ENCODE results near the gene TUBGCP2. TPM values are rescaled to one million over a fixed set of nuclear protein-coding genes. Genes with fewer than 3 reads are reported as not detected.

The TUBGCP2 gene
- total RNA-seq, 1 experiment from 2014 or later = 92.2 TPM

DNA sequence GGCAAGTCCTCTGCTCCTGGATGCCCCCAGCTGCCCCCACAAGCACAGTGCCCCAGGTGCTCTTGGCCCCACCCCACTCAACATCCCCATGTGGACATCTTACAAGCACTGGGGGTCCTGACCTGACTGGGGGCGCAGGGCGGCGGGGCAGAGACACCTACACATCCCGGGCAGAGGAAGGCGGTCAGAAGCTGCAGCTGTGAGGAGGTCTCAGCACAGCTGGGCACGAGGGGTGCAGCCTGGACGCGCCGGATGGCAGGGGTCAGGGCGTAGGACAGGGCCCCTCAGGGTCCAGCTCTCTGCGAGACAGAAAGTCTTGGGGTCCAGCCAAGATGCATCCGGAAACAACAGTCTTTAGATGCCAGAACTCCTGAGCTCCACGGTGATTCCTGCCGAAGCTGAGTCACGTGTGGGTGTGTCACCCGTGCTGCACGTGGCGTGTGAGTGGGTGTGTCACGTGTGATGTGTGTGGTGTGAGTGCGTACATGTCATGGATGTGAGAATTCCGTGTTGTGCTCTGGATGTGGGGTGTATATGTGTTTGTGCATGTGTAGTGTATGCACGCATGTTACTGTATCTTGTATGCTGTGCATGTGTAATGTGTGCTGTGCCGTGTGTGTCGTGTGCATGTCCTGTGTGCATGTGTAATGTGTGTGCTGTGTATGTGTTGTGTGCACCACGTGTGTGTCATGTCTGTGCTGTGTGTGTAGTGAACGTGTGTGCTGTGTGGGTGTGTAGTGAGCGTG, 65.9 kb downstream of the TUBGCP2 start:
- BruUV-seq (replicated peaks) = no TSS peak
- H3K9me3 Mint-ChIP-seq (ENCODE audit: unreplicated experiment) = no peaks in the 10 kb centered on the region
- intact Hi-C loops (cut with micrococcal nuclease; ENCODE audit: unreplicated experiment) = no loop called here
- peaks cover 7% of the 10 kb centered on the region for H3K36me3 Mint-ChIP-seq (ENCODE audit: insufficient read depth, unreplicated experiment)
- Histone ChIP-seq H3K27me3 (replicated peaks; ENCODE audit: control insufficient read depth, insufficient read depth, low read length) (no peaks in the 10 kb centered on the region), H3K9me3 (no peaks in the 10 kb centered on the region), H3K4me1 (peaks cover 44% of the 10 kb centered on the region), H3K36me3 (ENCODE audit: control insufficient read depth, insufficient read depth, low read length) (no peaks in the 10 kb centered on the region), H3K4me3 (ENCODE audit: low read depth, low read length) (no peak overlapping the region)
- peaks cover 9% of the 10 kb centered on the region for H3K4me1 Mint-ChIP-seq (ENCODE audit: low read depth, unreplicated experiment)
- ChIA-PET POLR2A (no interaction called here), CTCF (interaction anchor here (1.1 kb wide), 1 partner anchor 14 kb away, joined by 3 read pairs; no protein-coding TSS in a partner anchor)
- no peak overlapping the region for H3K4me3 Mint-ChIP-seq (ENCODE audit: unreplicated experiment)
- no peak for TF ChIP-seq CTCF (IDR thresholded peaks at IDR 0.05; ENCODE audit: insufficient read depth in 1 of 2, low read depth in 1 of 2, low read length in 1 of 2, severe bottlenecking in 1 of 2, unreplicated experiment in 1 of 2)
- H3K27ac Mint-ChIP-seq (ENCODE audit: unreplicated experiment) = no peak overlapping the region
- no peaks in the 10 kb centered on the region for H3K27me3 Mint-ChIP-seq (ENCODE audit: insufficient read depth, unreplicated experiment)
- DNase-seq = no peak

DNA sequence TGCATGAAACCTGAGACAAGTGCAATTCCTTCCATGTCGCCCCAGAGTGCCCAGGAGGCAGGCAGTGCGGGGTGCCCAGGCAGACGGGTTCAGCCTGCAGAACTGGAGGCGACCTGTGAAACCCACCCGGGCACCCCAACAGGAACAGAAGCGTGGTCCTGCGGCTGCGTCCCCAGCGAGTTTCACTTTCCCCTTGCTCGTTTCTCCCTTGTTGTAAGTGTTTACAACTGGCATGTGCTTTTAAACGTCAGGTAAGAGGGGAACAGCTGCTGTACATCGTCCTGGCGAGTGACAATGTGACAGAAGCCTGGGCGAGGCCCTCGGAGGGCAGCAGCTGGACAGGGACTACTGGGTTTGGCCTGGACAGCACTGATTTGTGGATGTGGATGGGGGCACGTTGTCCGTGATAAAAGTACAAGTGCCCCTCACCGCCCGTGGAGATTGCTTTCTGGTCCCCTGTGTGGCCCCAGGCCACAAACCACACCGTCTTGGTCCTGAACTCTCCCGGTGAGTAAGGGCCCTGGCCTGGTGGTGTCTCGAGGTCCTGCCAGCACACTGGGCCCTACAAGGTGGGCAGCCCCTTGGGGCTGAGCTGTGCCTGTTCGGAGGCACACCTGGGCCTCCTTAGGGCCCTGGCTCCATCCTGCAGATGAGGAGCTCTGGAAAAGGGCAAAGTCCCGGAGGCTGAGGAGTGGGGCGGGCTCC, 67.0 kb downstream of the TUBGCP2 start:
- no peak for TF ChIP-seq CTCF (IDR thresholded peaks at IDR 0.05; ENCODE audit: insufficient read depth in 1 of 2, low read depth in 1 of 2, low read length in 1 of 2, severe bottlenecking in 1 of 2, unreplicated experiment in 1 of 2)
- Histone ChIP-seq H3K4me3 (ENCODE audit: low read depth, low read length) (no peak overlapping the region), H3K9me3 (no peaks in the 10 kb centered on the region), H3K36me3 (ENCODE audit: control insufficient read depth, insufficient read depth, low read length) (no peaks in the 10 kb centered on the region), H3K4me1 (peaks cover 39% of the 10 kb centered on the region), H3K27me3 (replicated peaks; ENCODE audit: control insufficient read depth, insufficient read depth, low read length) (no peaks in the 10 kb centered on the region; the same call in 1 of the 2 replicates)
- Mint-ChIP-seq H3K4me3 (ENCODE audit: unreplicated experiment) (no peak overlapping the region), H3K36me3 (ENCODE audit: insufficient read depth, unreplicated experiment) (peaks cover 7% of the 10 kb centered on the region), H3K9me3 (ENCODE audit: unreplicated experiment) (no peaks in the 10 kb centered on the region), H3K27me3 (ENCODE audit: insufficient read depth, unreplicated experiment) (peaks cover 3% of the 10 kb centered on the region), H3K27ac (ENCODE audit: unreplicated experiment) (no peak overlapping the region), H3K4me1 (ENCODE audit: low read depth, unreplicated experiment) (peaks cover 9% of the 10 kb centered on the region)
- POLR2A ChIA-PET = no interaction called here
- intact Hi-C loops (cut with micrococcal nuclease; ENCODE audit: unreplicated experiment) = no loop called here
- CTCF ChIA-PET = no interaction called here
- BruUV-seq (replicated peaks) = no TSS peak
- DNase-seq = no peak

DNA sequence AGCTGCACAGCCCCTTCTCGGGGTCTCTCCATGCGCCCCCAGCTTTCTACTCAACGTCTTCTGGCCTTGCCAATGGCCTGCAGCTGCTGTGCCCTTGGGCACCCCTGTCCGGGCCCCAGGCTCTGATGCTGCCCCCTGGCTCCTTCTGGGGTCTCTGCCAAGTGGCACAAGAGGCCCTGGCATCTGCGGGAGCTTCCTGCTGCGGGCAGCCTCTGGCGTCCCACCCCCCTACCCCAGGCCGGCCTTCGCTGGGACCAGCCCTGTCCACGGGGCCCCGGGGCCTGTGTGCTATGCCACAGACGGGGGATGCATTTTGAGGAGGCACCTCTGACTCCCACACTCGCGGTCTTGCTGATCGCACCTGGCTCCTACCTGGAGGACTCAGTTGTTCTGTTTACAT, 68.7 kb downstream of the TUBGCP2 start:
- peaks cover 9% of the 10 kb centered on the region for H3K4me1 Mint-ChIP-seq (ENCODE audit: low read depth, unreplicated experiment)

More for the DNA sequence above, 68.7 kb downstream of the TUBGCP2 start:
- TF ChIP-seq CTCF (IDR thresholded peaks at IDR 0.05; ENCODE audit: insufficient read depth in 1 of 2, low read depth in 1 of 2, low read length in 1 of 2, severe bottlenecking in 1 of 2, unreplicated experiment in 1 of 2) = no peak
- H3K36me3 ChIP-seq (ENCODE audit: control insufficient read depth, insufficient read depth, low read length) = no peaks in the 10 kb centered on the region
- Mint-ChIP-seq H3K9me3 (ENCODE audit: unreplicated experiment) (no peaks in the 10 kb centered on the region), H3K27ac (ENCODE audit: unreplicated experiment) (no peak overlapping the region), H3K36me3 (ENCODE audit: insufficient read depth, unreplicated experiment) (peaks cover 7% of the 10 kb centered on the region), H3K4me3 (ENCODE audit: unreplicated experiment) (no peak overlapping the region), H3K27me3 (ENCODE audit: insufficient read depth, unreplicated experiment) (peaks cover 3% of the 10 kb centered on the region)
- DNase-seq = no peak
- H3K27me3 ChIP-seq (replicated peaks; ENCODE audit: control insufficient read depth, insufficient read depth, low read length) = no peaks in the 10 kb centered on the region; the same call in none of the 2 replicates
- no peaks in the 10 kb centered on the region for H3K9me3 ChIP-seq
- H3K4me1 ChIP-seq = peaks cover 25% of the 10 kb centered on the region
- CTCF ChIA-PET = no interaction called here
- POLR2A ChIA-PET = no interaction called here
- intact Hi-C loops (cut with micrococcal nuclease; ENCODE audit: unreplicated experiment) = no loop called here
- no TSS peak for BruUV-seq (replicated peaks)
- H3K4me3 ChIP-seq (ENCODE audit: low read depth, low read length) = no peak overlapping the region
